Sigmoid colon (tissue), 7 donors: ENCODE data around the gene RNF223. TPM values are rescaled to one million over a fixed set of nuclear protein-coding genes. Genes with fewer than 3 reads are reported as not detected.
A peak's percentile ranks its signal among the peaks of the same experiment; 100 is the strongest.
"Not testable (repeated sequence)": the region's sequence is repeated elsewhere in the genome, so short reads cannot be mapped to it uniquely, and the experiment has no call there.

Experiments used
- DNase-seq: peaks from one replicate; pipeline ENCODE4 v3.0.0-alpha.2; 2019
- H3K27ac ChIP-seq, 4 donors: fragments of 200-600 bp; sonication (generic); one replicate each; pipeline ENCODE4 v1.5.1; 2016 to 2019; ENCODE audit warnings: mild to moderate bottlenecking in 1 of 4
- H3K27me3 ChIP-seq, 3 donors: fragments of 200-600 bp; sonication (generic); one replicate each; pipeline ENCODE4 v1.5.1; 2019; ENCODE audit warnings: mild to moderate bottlenecking in 1 of 3
- H3K36me3 ChIP-seq, 4 donors: fragments of 200-600 bp; sonication (generic); one replicate each; pipeline ENCODE4 v1.5.1; 2016 to 2019
- H3K4me1 ChIP-seq, 4 donors: fragments of 200-600 bp; sonication (generic); one replicate each; pipeline ENCODE4 v1.5.1; 2017 to 2019
- H3K4me3 ChIP-seq, 4 donors: fragments of 200-600 bp; sonication (generic); one replicate each; pipeline ENCODE4 v1.5.1; 2017 to 2019; ENCODE audit warnings: mild to moderate bottlenecking in 2 of 4, moderate library complexity in 1 of 4
- H3K9me3 ChIP-seq, 4 donors: fragments of 200-600 bp in 3 of 4; sonication (generic) in 3 of 4; one replicate each; pipeline versions ENCODE4 v1.5.1 to v1.6.1; 2013 to 2019
- CTCF ChIP-seq, 4 experiments: fragments of 450-650 bp in 3 of 4; fragments of 200-600 bp in 1 of 4; IDR thresholded peaks; one replicate each; pipeline ENCODE4 v1.5.1; 2016 to 2019; ENCODE audit warnings: antibody characterized with exemption in 4 of 4, mild to moderate bottlenecking in 3 of 4, moderate library complexity in 2 of 4
- EP300 ChIP-seq, 4 donors: sonication (generic); formaldehyde crosslinking; IDR thresholded peaks; one replicate each; pipeline ENCODE4 v1.6.1; 2017; ENCODE audit warnings: antibody characterized with exemption in 4 of 4
- POLR2A ChIP-seq, 2 donors: fragments of 450-650 bp; IDR thresholded peaks; one replicate each; pipeline ENCODE4 v1.6.1; 2016; ENCODE audit warnings: antibody characterized with exemption in 2 of 2, mild to moderate bottlenecking in 2 of 2, moderate library complexity in 2 of 2
- POLR2AphosphoS5 ChIP-seq, 4 donors: sonication (generic); formaldehyde crosslinking; IDR thresholded peaks; one replicate each; pipeline ENCODE4 v1.6.1; 2017; ENCODE audit warnings: antibody characterized with exemption in 4 of 4
- WGBS, 2 donors: extraction: QIAGEN DNeasy Blood & Tissue Kit; methylation state at CpG; one replicate each; pipeline ENCODE4 v1.1.7; 2013; 5-methylcytosine and 5-hydroxymethylcytosine counted together
- intact Hi-C: fragments of 100-400 bp; cut with DNase I; formaldehyde crosslinking; loops from one replicate; pipeline ENCODE4 v1.15.1; 2023
- polyA plus RNA-seq, 3 donors: library from polyadenylated mRNA; stranded (reverse); fragments of 200-250 nt; gene quantifications; one replicate each; pipeline ENCODE4 v1.2.3, GENCODE V29; 2013
- total RNA-seq, 4 donors: library from RNA; depleted of rRNA; stranded (reverse); fragments of >200 nt; gene quantifications; one replicate each; pipeline ENCODE4 v1.1.0, GENCODE V29; 2016
- donor health status: healthy with polysubstance abuse.
- donor health status: Bipolar disorder and iron deficiency.
- donor health status: healthy.

Gene RNF223
- total and polyA plus RNA-seq, 7 donors: 0.60 to 3.7 (median 1.9) TPM; not detected in 4

GRCh38 chr1:1111516-1112236 lies 37.6 kb upstream of the RNF223 start:
- Histone ChIP-seq H3K36me3 (peaks cover 0 to 14% (median 0%) of the 10 kb centered on the region in 4 donors), H3K4me3 (no peak overlapping the region), H3K27me3 (no peaks in the 10 kb centered on the region), H3K27ac (no peak overlapping the region), H3K9me3 (peaks cover 0 to 3% (median 1%) of the 10 kb centered on the region in 4 donors), H3K4me1 (peaks cover 0 to 16% (median 12%) of the 10 kb centered on the region in 4 donors)
- peak; percentile 51 for DNase-seq
- no peak for TF ChIP-seq POLR2A (IDR thresholded peaks at IDR 0.05)
- TF ChIP-seq CTCF (IDR thresholded peaks at IDR 0.05): no peak
- TF ChIP-seq POLR2AphosphoS5 (IDR thresholded peaks at IDR 0.05): no peak
- no peak for TF ChIP-seq EP300 (IDR thresholded peaks at IDR 0.05)
- 96 to 97% methylated on average over 28 of the region's 28 CpGs for WGBS, 2 donors
- intact Hi-C loops: no loop called here

DNA sequence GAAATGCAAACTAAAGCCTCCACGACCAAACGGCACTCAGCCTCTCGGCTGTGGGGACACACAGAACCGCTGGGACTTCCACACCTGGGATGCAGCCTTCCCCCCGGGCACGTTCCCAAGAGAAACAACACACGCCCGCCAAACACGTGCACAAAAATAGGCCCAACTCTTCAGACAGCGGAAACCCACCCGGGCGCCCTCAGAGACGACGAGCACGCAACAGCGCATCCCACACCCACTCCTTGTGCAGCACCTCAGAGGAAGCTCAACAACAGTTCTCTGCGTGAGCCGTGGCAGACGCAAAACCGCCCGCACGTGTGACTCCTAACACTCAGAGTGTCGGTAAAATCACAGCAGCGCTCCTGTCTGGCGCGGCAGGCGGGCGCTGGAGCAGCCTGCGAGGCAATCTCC lies 36.5 kb upstream of the RNF223 start:
- Histone ChIP-seq H3K36me3 (peaks cover 0 to 14% (median 0%) of the 10 kb centered on the region in 4 donors), H3K4me1 (peaks cover 0 to 11% (median 10%) of the 10 kb centered on the region in 4 donors), H3K27ac (no peak overlapping the region), H3K9me3 (peaks cover 0 to 3% (median 1%) of the 10 kb centered on the region in 4 donors), H3K27me3 (no peaks in the 10 kb centered on the region), H3K4me3 (no peak overlapping the region)
- TF ChIP-seq POLR2A (IDR thresholded peaks at IDR 0.05) (no peak), EP300 (IDR thresholded peaks at IDR 0.05) (no peak), CTCF (IDR thresholded peaks at IDR 0.05) (no peak), POLR2AphosphoS5 (IDR thresholded peaks at IDR 0.05) (no peak)
- peak; percentile 54 for DNase-seq
- intact Hi-C loops: no loop called here
- 86 to 94% methylated on average over 29 of the region's 29 CpGs for WGBS, 2 donors

DNA sequence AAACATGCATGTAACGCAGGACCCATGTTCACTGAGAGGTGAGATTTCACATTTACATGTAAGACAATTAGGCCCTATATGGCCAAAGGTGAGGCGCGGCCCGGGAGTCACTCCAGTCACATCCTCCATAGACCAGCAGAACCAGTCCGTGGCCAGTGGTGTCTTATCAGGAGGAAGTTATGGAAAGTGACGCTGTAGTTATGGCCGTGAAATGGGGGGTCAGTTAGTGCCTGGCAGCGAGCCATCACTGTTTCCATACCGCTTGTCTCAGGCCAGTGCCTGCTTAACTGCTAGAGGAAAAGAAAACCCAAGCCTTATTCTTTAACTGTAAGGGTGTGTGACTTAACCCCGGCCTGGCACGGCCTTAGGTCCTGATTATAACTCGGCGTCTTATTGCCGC lies 35.6 kb upstream of the RNF223 start:
- WGBS, 2 donors: 19 to 69% methylated on average over 14 of the region's 14 CpGs

DNA sequence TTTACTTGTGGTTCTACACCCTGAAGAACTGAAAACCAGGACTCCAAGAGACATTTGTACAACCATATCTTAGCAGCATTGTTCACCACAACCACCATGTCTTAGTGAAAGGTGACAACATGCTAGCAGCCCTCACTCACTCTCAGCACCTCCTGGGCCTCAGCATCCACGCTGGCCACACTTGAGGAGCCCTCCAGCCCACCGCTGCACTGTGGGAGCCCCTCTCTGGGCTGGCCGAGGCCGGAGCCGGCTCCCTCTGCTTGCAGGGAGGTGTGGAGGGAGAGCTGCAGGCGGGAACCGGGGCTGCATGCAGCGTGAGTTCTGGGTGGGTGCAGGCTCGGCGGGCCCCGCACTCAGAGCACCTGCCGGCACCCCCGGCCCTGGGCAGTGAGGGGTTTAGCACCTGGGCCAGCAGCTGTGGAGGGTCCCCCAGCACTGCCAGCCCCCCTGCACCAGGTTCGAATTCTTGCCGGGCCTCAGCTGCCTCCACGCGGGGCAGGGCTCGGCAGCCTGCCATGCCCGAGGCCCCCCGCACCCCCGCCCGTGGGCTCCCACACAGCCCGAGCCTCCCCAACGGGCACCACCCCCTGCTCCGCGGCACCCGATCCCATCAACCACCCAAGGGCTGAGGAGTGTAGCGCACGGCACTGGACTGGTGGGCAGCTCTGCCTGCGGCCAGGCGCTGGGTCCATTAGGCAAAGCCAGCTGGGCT lies 32.6 kb upstream of the RNF223 start:
- H3K9me3 ChIP-seq: no peaks in the 10 kb centered on the region
- H3K4me1 ChIP-seq: no peaks in the 10 kb centered on the region
- H3K4me3 ChIP-seq: no peak overlapping the region
- H3K27me3 ChIP-seq: no peaks in the 10 kb centered on the region
- H3K36me3 ChIP-seq: peaks cover 0 to 1% (median 0%) of the 10 kb centered on the region in 4 donors
- H3K27ac ChIP-seq: no peak overlapping the region
- WGBS, 2 donors: 95 to 97% methylated on average over 31 of the region's 31 CpGs
- no peak for DNase-seq
- intact Hi-C loops: no loop called here
- no peak for TF ChIP-seq CTCF (IDR thresholded peaks at IDR 0.05)
- no peak for TF ChIP-seq POLR2AphosphoS5 (IDR thresholded peaks at IDR 0.05)
- no peak for TF ChIP-seq POLR2A (IDR thresholded peaks at IDR 0.05)
- TF ChIP-seq EP300 (IDR thresholded peaks at IDR 0.05): no peak

More for the DNA sequence above, 35.6 kb upstream of the RNF223 start:
- H3K4me1 ChIP-seq: peaks cover 0 to 4% (median 2%) of the 10 kb centered on the region in 4 donors
- H3K36me3 ChIP-seq: peaks cover 0 to 14% (median 0%) of the 10 kb centered on the region in 4 donors
- TF ChIP-seq CTCF (IDR thresholded peaks at IDR 0.05) (no peak), EP300 (IDR thresholded peaks at IDR 0.05) (no peak), POLR2AphosphoS5 (IDR thresholded peaks at IDR 0.05) (no peak), POLR2A (IDR thresholded peaks at IDR 0.05) (no peak)
- H3K4me3 ChIP-seq: no peak overlapping the region
- H3K27me3 ChIP-seq: no peaks in the 10 kb centered on the region
- H3K9me3 ChIP-seq: peaks cover 0 to 3% (median 1%) of the 10 kb centered on the region in 4 donors
- no peak overlapping the region for H3K27ac ChIP-seq
- intact Hi-C loops: no loop called here
- DNase-seq: peak; percentile 36

DNA sequence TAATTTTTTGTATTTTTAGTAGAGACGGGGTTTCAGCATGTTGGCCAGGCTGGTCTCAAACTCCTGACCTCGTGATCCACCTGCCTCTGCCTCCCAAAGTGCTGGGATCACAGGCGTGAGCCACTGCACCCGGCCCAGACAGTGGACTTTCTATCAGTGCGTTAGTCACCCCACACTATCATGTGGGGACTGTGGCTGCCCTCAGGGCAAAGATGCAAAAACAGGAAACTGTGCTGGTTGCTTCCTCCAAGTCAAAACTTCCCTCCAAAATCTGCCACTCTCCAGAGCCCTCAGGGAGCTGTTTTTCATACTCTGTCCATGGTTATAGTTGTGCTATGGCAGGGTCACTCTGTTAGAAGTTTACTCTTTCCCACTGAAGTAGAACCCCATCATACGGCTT lies 30.0 kb upstream of the RNF223 start:
- DNase-seq, H3K4me1 ChIP-seq, H3K36me3 ChIP-seq, H3K4me3 ChIP-seq, intact Hi-C loops, H3K27ac ChIP-seq, H3K9me3 ChIP-seq, H3K27me3 ChIP-seq: not testable (repeated sequence)
- WGBS, 2 donors: 76 to 87% methylated on average over 6 of the region's 6 CpGs
